ENCODE results near the gene PRR13.
"Not testable (repeated sequence)": the region's sequence is repeated elsewhere in the genome, so short reads cannot be mapped to it uniquely, and the experiment has no call there.

Gene PRR13

DNA sequence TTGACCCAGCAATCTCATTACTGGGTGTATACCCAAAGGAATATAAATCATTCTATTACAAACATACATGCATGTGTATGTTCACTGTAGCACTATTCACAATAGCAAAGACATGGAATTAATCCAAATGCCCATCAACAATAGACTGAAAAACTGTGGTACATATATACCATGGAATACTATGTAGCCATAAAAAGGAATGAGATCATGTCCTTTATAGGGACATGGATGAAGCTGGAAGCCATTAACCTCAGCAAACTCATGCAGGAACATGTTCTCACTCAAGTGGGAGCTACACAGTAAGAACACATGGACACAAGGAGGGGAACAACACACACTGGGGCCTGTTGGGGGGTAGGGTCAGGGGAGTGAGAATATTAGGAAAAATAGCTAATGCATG lies 2.0 kb upstream of the PRR13 start:
- DNase-seq (ENCODE audit: low read depth), result not testable (repeated sequence)

DNA sequence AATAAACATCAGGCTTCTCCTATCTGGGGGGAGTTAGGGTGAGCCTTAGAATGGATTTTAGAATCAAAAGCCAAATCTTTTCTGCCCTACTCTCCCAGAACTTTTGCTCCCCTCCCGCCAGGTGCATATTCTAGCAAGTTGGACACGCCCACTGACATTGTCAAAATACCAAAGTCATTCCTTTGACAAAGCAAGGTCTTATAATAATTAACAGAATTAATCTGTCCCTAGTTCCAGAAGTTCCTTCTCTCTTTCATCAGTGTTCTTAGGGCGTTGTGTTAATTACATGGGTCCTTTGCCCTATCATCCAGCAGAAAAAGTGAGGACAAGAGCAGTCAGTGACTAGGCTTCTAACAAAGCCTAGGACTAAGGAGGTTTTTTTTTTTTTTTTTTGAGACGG lies 2.4 kb downstream of the PRR13 start:
- DNase-seq (ENCODE audit: low read depth), result no peak

DNA sequence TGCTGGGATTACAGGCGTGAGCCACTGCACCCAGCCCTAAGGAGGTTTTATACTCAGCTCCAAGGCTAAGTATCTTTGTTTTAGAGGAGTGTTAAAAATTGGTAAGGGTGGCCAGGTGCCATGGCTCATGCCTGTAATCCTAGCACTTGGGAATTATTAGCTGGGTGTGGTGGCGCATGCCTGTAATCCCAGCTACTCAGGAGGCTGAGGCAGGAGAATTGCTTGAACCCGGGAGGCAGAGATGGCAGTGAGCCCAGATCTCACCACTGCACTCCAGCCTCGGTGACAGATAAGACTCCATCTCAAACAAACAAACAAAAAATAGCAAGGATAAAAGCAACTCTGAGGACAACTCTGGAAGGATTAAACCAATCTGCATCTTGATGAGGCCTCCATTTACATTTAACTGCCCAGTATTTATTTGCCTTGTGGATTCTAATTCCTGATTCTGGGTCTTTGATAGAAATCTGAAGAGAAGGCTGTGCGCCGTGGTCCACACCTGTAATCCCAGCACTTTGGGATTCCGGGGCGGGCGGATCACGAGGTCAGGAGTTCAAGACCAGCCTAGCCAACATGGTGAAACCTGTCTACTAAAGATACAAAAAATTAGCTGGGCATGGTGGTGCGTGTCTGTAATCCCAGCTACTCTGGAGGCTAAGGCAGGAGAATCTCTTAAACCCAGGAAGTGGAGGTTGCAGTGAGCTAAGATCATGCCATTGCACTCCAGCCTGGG lies 3.2 kb downstream of the PRR13 start:
- DNase-seq (ENCODE audit: low read depth), result not testable (repeated sequence)

DNA sequence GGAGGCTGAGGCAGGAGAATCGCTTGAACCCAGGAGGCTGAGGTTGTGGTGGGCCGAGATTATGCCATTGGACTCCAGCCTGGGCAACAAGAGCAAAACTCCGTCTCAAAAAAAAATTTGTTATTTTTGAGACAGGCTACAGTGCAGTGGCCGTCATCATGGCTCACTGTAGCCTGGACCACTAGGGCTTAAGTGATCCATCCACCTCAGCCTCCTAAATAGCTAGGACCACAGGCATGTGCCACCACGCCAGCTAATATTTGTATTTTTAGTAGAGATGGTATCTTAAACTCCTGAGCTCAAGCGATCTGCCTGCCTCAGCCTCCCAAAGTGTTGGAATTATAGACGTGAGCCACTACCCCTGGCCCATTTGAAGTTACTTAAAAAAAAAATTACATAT lies 9.4 kb downstream of the PRR13 start:
- DNase-seq (ENCODE audit: low read depth), result no peak

DNA sequence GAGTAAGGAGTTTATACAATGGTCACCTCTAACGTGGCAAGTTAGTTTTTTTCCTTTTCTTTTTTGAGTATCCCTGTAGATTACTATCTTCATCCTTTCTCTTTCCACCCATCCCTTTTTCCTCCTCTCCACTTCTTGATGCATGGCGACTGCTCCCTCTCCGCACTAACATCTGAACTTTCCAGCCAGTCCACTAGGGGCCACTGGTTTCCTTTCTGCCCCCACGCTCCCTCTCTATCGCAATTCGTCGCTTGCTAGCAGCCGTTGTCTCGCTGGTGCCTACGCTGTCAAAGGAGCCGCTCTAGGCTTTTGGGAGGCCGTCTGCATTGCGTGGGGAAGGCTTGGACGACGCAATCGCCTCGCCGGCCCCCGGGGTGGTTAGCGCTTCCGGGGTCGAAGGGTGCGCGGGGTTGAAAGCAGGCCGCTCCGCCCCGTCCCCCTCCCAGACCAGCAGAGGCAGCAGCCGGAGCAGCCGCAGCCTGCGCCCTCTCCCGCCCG lies 10.2 kb downstream of the PRR13 start, which contains the start of gene PCBP2:
Gene PCBP2 (plus strand): TSS at position 442 of the 498 bp plus-strand sequence. CDS start 2,699 bp downstream, outside the sequence.
- peak; percentile 97 for DNase-seq (ENCODE audit: low read depth)

DNA sequence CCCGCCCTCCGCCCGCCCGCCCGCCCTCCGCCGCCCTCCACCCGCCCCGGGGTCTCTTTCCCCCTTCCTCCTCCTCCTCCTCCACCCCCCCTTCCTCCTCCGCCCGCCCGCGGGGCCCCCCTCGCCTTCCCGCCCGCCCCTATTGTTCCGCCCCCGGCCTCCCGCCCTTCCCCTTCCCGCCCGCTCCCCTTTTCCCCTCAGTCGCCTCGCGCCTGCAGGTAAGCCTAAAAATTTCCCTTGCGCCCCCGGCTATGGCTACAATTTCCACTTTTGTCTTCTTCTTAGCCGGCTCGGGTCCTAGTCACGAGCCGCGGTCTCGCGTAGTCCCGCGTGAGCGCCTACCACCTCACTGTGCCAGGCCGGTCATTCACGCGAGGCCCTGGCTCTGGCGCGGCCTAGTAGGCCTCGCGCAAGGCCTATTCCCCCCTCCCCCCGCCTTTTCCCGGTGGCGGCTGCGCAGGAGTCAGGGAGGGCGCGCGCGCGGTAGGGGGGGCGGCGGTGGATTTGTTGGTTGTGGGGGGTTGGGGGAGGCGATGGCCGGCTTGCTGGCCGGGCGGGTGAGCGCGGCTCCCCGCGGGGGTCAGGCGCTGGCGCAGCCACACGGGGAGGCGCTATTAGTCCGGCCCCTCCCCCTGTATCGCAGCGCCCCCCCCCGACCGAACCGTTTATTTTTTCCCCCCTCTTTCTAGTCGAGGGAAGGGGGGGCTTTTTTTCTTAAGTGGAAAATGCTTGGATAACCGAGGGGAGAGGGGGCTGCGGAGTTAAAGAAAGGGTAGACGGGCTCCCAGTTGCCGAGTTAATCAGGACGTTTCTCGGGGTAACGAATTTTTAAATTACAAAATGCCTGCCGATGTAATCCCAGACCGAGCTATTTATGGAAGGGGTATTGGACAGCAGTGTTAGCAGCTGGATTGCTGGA lies 10.9 kb downstream of the PRR13 start:
- DNase-seq (ENCODE audit: low read depth), result peak; percentile 61

DNA sequence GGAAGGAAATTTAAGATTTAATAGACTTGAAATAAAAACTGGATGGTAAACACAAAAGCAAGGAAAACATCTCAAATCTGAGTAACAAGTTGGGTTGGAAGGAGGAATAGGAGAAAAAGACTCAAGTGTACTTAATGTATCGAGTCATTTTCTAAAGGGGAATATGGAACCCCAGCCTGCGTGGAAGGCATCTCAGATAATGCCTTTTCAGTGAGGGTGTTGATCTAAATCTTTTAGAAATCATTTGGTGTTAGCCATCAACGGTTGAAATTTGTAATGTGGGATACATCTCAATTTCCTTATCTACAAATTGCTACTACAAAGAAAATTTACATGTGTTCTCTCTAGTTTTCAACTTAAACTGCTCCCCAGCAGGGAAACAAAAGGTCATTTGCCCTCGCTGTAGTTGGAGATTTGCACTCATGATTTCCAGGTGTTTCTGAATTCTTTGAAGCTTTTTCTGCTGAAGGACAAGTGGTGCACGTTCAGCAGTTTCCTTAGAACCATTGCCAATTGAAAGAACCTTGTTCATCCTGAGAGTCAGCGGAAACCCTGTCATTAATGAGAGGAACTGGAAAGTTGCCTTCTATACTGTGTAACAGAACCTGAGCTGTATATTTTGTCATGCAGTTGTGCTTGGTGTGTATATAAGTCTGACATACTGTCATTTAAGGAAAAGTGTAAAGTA lies 12.6 kb downstream of the PRR13 start:
- no peak for DNase-seq (ENCODE audit: low read depth)

DNA sequence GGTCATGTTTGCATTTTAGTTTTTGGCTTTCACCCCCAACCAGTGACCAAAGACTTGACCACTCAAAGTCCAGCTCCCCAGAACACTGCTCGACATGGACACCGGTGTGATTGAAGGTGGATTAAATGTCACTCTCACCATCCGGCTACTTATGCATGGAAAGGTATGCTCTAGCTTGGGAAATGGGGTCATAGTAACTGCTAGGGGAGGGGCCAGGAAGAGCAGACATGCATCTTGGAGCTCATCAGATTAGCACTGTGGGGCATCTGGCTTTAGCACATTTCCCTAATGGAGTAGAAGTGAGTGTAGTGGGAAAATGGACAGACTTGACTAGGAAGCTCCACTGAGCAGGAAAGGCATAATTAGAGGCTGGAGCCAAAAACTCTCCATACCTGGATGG lies 13.2 kb downstream of the PRR13 start:
- no peak for DNase-seq (ENCODE audit: low read depth)

DNA sequence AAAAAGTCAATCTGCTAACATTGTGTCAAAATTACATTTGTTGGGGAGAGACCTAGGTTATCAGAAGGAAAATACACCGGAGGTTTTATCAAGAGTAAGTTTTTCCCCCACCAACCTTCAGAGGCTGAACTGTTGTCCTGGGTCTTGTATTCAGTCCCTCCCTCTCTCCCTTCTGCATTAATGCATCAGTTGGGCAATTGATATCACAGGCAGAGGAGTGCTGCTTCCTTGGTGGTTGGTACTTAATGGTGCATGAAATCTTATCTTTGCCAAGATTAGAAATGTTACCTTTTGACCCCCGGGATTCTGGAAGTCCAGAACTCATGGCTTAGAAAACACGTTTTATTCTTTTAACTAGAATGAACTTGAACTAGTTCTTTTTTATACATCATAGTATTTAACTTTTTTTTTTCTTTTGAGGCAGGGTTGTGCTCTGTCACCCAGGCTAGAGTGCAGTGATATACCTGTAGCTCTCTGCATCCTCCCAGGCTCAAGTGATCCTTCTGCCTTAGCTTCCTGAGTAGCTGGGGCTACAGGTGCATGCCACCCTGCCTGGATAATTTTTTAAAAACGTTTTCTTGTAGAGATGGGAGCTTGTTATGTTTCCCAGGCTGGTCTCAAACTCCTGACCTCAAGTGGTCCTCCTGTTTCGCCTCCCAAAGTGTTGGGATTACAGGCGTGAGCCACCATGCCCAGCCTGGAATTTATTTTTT lies 15.3 kb downstream of the PRR13 start:
- no peak for DNase-seq (ENCODE audit: low read depth)

DNA sequence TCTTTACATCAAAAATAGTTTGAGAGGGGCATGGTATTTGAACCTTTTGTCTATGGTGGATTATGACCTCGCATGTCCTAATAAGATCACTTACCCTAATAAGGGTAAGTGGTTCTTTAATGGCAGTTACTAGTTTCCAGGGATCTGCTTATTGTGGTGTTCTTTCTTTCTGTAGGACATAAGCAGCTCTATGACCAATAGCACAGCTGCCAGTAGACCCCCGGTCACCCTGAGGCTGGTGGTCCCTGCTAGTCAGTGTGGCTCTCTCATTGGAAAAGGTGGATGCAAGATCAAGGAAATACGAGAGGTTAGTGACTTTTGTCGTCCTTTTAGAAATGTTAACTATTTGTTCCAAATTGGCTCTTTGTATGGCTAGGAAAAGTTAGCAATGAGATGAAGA lies 17.6 kb downstream of the PRR13 start:
- no peak for DNase-seq (ENCODE audit: low read depth)

DNA sequence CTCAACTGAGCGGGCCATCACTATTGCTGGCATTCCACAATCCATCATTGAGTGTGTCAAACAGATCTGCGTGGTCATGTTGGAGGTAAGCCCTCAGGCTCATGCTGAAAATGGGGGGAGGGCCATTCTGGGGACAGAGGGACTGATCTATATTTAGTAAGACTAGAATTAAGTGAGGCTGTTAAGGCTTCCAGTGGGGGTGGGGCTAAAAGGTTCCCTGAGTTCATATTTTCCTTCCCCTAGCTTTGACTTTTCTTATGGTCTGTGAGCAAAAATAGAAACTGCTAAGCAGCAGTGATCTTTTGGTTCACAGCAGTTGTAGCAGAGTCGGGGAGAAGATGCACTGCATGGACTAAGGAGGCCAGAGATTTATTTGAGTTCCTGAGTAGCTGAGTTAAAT lies 19.5 kb downstream of the PRR13 start:
- no peak for DNase-seq (ENCODE audit: low read depth)

DNA sequence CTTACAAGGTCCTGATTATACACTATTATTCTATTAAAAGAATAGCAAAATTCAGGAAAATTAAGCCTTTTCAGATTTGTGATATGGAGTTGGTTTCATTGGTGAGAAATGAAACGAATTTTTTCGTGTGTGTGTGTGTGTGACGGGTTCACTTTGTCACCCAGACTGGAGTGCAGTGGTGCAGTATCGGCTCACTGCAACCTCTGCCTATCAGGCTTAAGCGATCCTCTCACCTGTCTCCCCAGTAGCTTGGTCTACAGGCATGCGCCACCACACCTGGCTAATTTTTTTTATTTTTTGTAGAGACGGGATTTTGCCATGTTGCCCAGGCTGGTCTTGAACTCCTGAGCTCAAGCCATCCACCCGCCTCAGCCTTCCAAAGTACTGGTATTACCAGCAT lies 20.1 kb downstream of the PRR13 start:
- no peak for DNase-seq (ENCODE audit: low read depth)

DNA sequence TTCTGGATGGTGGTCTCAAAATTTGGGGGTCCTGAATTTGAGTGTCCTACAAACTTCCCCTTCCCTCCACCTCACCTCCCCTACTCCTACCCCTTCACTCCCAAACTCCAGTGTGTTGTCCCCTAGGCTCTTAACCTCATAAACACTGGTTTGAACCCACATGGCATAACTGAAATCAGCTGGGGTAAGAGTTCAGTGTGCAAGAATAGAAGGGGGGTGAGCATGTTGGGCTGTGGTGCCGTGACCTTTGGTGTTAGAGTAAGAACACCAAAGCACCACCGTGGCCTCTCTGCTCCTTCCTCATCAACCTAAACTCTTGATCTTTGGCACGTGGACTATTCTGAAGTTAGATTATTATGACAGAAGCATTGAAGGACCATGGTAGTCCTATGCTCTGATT lies 21.4 kb downstream of the PRR13 start:
- DNase-seq (ENCODE audit: low read depth), result no peak

DNA sequence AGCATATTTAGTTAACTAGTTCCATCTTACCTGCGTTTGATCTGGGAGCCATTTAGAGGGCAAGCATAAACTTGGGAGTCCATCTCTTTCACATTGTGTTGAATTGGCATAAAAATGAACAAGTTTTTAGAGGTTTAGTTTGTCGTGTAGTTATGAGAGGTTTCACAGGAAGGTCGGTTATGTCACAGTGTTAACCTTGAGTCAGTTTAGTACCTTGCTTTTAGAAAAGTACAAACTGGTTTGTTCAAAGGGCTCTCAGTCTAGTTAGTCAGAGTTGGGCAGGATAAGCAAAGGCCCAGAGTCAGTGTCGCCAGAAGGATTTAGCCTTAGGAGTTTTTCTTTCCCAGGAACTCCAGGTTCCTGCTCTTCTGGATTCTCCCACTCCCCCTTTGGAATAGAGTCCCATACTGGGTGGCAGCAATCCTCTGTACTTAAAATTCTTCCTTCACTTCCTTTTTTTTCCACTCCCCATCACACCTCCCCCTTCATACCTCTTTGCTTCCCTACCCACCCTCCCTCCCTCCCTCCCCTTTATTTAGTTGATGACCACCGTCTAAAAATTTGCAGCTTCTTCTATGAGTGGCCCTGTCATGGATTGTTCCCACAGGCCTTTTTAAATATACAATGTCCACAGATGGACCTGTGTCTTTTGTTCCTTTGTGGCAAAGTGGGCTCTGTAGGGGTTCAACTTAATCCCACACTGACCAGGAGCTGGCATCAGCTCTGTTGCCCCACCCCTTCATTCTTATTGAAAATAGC lies 22.4 kb downstream of the PRR13 start:
- DNase-seq (ENCODE audit: low read depth), result no peak

DNA sequence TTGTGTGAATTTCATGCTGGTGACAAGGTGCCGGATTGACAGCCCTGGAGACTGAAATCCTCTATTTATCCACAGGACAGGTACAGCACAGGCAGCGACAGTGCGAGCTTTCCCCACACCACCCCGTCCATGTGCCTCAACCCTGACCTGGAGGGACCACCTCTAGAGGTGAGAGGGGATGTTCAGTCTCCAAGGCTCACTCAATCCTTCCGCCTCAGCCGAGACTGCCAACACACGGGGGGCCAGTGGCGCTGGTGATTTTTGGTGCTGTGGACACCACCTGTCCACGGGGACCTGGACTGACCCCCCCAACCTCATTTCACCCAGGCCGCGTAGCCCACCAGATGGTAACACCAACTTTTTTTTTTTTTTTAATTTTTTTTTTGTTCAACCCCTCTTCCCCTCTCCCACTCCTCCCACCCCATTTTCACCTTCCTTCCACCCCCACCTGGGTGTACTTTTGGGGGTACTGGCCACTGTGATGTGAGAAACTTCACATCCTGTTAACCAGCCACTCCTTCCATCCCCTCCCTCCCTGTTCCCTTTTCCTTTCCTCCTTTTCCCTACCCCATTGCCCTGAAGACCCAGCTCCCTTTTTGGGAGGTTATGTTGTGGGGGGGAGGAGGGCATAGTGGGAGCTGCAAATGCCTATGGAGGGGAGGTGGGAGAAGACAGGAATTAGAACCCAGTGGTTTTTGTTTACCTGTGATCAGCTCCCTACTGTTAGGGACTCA lies 23.3 kb downstream of the PRR13 start:
- DNase-seq (ENCODE audit: low read depth), result no peak

DNA sequence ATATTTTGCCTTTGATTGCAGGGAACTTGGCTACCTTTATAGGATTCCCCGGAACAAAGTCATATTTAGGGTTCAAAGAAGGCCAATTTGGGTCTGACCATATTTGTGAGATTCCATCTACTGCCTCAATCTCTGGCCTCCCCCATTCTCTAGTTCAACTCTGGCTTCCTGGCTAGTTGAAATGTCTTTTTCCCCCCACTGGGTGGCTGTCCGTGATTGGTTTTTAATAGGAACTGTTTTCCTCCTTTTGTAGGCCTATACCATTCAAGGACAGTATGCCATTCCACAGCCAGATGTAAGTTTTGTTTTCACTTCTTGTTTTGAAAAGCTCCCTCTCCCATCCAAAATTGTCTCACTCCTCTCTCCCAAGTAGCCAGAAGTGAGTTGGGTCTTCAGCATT lies 24.1 kb downstream of the PRR13 start:
- DNase-seq (ENCODE audit: low read depth), result no peak

DNA sequence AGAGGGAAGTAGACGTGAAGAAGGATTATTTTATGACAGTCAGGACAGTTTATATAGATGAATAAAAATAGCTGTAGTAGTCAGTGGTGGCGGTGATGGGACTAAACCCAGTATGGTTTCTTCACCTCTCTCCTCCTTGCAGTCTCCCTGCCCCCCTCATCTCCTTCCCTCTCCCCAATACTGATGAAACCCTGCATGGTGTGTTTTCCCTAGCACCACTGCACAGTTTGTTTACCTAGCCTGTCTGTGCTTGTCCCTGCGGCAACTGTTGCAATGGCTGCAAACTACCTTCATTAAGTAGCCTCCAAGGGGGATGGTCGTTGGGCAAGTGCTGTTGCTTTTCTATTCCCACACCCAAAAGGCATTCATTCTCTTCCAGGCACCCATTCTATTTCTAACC lies 25.1 kb downstream of the PRR13 start:
- no peak for DNase-seq (ENCODE audit: low read depth)

DNA sequence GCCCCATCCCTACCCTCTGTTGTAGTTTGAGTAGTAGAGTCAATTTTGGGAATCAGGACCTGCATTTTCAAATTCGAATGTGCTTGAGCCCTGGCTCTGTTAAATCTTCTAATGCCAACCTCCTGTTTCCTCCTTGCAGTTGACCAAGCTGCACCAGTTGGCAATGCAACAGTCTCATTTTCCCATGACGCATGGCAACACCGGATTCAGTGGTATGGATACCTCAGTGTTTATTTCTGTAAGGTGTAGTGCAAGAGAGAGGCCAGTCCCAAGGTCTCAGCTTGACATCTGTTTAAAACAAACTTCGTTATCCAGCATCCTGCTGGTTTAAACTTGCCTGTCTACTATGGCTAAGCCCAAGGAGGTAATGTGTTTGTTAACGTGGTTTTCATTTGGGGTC lies 25.5 kb downstream of the PRR13 start:
- DNase-seq (ENCODE audit: low read depth), result no peak

DNA sequence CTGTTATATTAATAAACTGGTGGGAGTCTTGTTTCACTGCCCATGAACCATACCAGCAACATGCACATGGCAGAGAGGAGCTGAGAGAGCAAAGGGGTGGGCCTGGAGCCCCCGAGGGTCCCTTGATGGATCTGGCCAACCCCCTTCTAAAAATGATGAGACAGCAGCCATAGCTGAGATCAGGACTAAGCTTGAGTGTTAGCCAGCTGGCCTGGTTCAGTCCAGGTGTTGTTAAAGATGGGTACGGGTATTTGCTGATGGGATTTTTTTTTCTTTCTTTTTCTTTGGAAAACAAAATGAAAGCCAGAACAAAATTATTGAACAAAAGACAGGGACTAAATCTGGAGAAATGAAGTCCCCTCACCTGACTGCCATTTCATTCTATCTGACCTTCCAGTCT lies 26.3 kb downstream of the PRR13 start:
- no peak for DNase-seq (ENCODE audit: low read depth)

DNA sequence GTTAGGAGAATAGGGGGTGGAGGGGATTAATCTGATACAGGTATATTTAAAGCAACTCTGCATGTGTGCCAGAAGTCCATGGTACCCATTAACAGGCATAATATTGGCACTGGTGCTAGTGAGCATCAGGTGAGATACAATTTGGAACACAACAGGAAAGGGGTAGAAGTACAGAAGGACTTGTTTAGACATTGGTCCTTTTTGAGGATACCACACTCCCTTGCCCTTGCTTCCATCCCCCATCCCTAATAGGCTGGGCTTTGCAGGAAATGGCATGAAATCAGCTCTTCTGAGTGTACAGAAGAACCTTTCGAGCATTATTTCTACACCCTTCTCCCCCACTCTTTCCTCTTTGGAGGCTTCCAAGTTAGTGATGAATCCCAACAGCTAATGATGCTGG lies 26.7 kb downstream of the PRR13 start:
- no peak for DNase-seq (ENCODE audit: low read depth)
